Measurements from ENCODE around the gene NLGN2. TPM values are rescaled to one million over a fixed set of nuclear protein-coding genes. Genes with fewer than 3 reads are reported as not detected.

Gene NLGN2
- total and polyA plus RNA-seq, 2 experiments from 2014 or later, result 14.4 to 38.7 TPM

- H3F3A ChIP-seq (replicated peaks; ENCODE audit: low read depth), result peaks cover 21% of the 10 kb centered on the region; the same call in 1 of the 2 replicates
- no peak overlapping the region for H3K27ac ChIP-seq (ENCODE audit: low read depth)
- no peak for ATAC-seq
- no peak for TF ChIP-seq ZNF114 (CRISPR knock-in tag; IDR thresholded peaks at IDR 0.05)
- TF ChIP-seq STAT1 (IDR thresholded peaks at IDR 0.05; ENCODE audit: unreplicated experiment), result no peak
- TF ChIP-seq ZNF331 (CRISPR knock-in tag; IDR thresholded peaks at IDR 0.05; ENCODE audit: low read depth), result no peak
- no peak for TF ChIP-seq REST (IDR thresholded peaks at IDR 0.05; ENCODE audit: unreplicated experiment)
- no peak for TF ChIP-seq NANOG (IDR thresholded peaks at IDR 0.05; ENCODE audit: borderline replicate concordance)
- no peak for TF ChIP-seq CTCF (conservative IDR thresholded peaks at IDR 0.05; ENCODE audit: low read depth in 2 of 2)
- no peak for TF ChIP-seq POLR2AphosphoS5 (IDR thresholded peaks at IDR 0.05; ENCODE audit: low read depth)
- no peak for TF ChIP-seq EZH2phosphoT487 (IDR thresholded peaks at IDR 0.05; ENCODE audit: unreplicated experiment)
- no peak for TF ChIP-seq CREB1 (CRISPR knock-in tag; IDR thresholded peaks at IDR 0.05; ENCODE audit: low read depth)
- TF ChIP-seq JUNB (IDR thresholded peaks at IDR 0.05; ENCODE audit: unreplicated experiment), result no peak
- no peak for TF ChIP-seq ZNF462 (CRISPR knock-in tag; IDR thresholded peaks at IDR 0.05)
- no peak for TF ChIP-seq ETS1 (IDR thresholded peaks at IDR 0.05)
- TF ChIP-seq EZH2 (IDR thresholded peaks at IDR 0.05; ENCODE audit: low read depth, unreplicated experiment), result no peak
- Mint-ChIP-seq H3K9me3 (no peaks in the 10 kb centered on the region), H3K4me1 (peaks cover 25% of the 10 kb centered on the region), H3K27ac (no peak overlapping the region), H3K4me3 (no peak overlapping the region), H3K27me3 (ENCODE audit: insufficient read depth, low read depth, poor library complexity) (peaks cover 19% of the 10 kb centered on the region), H3K36me3 (ENCODE audit: low read depth) (peaks cover 33% of the 10 kb centered on the region)
- H3K9me2 ChIP-seq (ENCODE audit: insufficient read depth), result no peaks in the 10 kb centered on the region
- no peaks in the 10 kb centered on the region for H3K79me2 ChIP-seq (replicated peaks; ENCODE audit: insufficient read depth)
- peaks cover 12% of the 10 kb centered on the region for H4K20me1 ChIP-seq (replicated peaks; ENCODE audit: insufficient read depth)
- no peak overlapping the region for H3K4me2 ChIP-seq
- no peak for DNase-seq (ENCODE audit: low spot score)
- H3K36me3 ChIP-seq (ENCODE audit: insufficient read depth), result peaks cover 4% of the 10 kb centered on the region
- no peaks in the 10 kb centered on the region for H3K27me3 ChIP-seq (ENCODE audit: insufficient read depth)
- no peak overlapping the region for H3K4me3 ChIP-seq
- no peak overlapping the region for H2AFZ ChIP-seq
- H3K4me1 ChIP-seq (ENCODE audit: insufficient read depth), result no peaks in the 10 kb centered on the region; the same call in 1 of the 2 replicates
These were observed 17.4 kb upstream of the NLGN2 start for GRCh38 chr17:7389924-7390910.

All from GM23338 (cell line).